ENCODE data around the gene TTLL3. TPM values are rescaled to one million over a fixed set of nuclear protein-coding genes. Genes with fewer than 3 reads are reported as not detected.

Gene TTLL3
- polyA plus RNA-seq, 1 of the 3 experiments (the other 2 are of a cell fraction): 41.6 TPM

- Histone ChIP-seq H3F3A (replicated peaks; ENCODE audit: insufficient read depth) (no peaks in the 10 kb centered on the region), H3K27me3 (ENCODE audit: insufficient read depth) (no peaks in the 10 kb centered on the region), H3K9me3 (no peaks in the 10 kb centered on the region), H3K9ac (no peak overlapping the region), H3K9me2 (no peaks in the 10 kb centered on the region), H3K79me2 (ENCODE audit: insufficient read depth) (no peaks in the 10 kb centered on the region), H3K27ac (ENCODE audit: low read depth in 2 of 2, low read length in 1 of 2) (no peak overlapping the region), H3K4me3 (ENCODE audit: low read depth in 2 of 2, low read length in 1 of 2) (no peak overlapping the region), H2AFZ (ENCODE audit: low read depth) (no peak overlapping the region), H3K36me3 (replicated peaks in 1 of 2; ENCODE audit: control insufficient read depth in 1 of 2, insufficient read depth in 2 of 2, low read length in 1 of 2) (no peaks in the 10 kb centered on the region), H3K4me2 (no peak overlapping the region), H4K20me1 (ENCODE audit: insufficient read depth) (no peaks in the 10 kb centered on the region), H3K4me1 (ENCODE audit: control insufficient read depth in 1 of 2, insufficient read depth in 2 of 2, low read depth in 1 of 2, low read length in 1 of 2) (no peaks in the 10 kb centered on the region)
- TF ChIP-seq ELF1 (IDR thresholded peaks at IDR 0.05) (no peak), CTCF (IDR thresholded peaks at IDR 0.05) (no peak), FOXJ3 (CRISPR knock-in tag; IDR thresholded peaks at IDR 0.05) (no peak), YY1 (IDR thresholded peaks at IDR 0.05; ENCODE audit: low read depth) (no peak), RXRA (IDR thresholded peaks at IDR 0.05; ENCODE audit: borderline replicate concordance, low read depth) (no peak), TEAD4 (IDR thresholded peaks at IDR 0.05; ENCODE audit: borderline replicate concordance, insufficient read depth) (no peak), MAX (IDR thresholded peaks at IDR 0.05; ENCODE audit: low read depth) (no peak), GABPA (IDR thresholded peaks at IDR 0.05; ENCODE audit: low read depth) (no peak), PBX3 (IDR thresholded peaks at IDR 0.05) (no peak), JUND (IDR thresholded peaks at IDR 0.05) (no peak), REST (IDR thresholded peaks at IDR 0.05; ENCODE audit: low read depth, low read length) (no peak), EP300 (IDR thresholded peaks at IDR 0.05; ENCODE audit: borderline replicate concordance in 1 of 2, low read depth in 1 of 2, low read length in 1 of 2) (no peak), USF1 (IDR thresholded peaks at IDR 0.05; ENCODE audit: borderline replicate concordance, low read depth) (no peak)
- ChIA-PET CTCF (no interaction called here), POLR2A (no interaction called here)
- no peak for DNase-seq
- WGBS (ENCODE audit: low lambda C conversion rate): 94% methylated on average over 6 of the region's 7 CpGs
Observed at GRCh38 chr3:9818666-9819335, 8.7 kb downstream of the TTLL3 start.
